ENCODE results near the gene ACAT1.

Gene ACAT1

DNA sequence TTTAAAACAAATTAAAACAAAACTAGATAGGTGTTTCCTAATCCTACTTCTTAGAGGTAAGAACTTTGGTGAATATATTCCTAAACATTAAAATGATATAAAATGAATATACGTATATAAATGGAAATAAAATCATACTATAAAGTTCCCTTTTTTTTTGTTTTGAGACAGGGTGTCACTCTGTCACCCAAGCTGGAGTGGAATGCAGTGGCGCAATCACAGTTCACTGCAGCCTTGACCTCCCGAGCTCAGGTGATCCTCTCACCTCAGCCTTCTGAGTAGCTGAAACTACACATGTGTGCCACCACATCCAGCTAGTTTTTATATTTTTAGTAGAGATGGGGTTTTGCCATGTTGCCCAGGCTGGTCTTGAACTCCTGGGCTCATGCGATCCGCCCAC is 56.2 kb downstream of the ACAT1 start:
- intact Hi-C loops (cut with DNase I; ENCODE audit: low total_unique reads), result no loop called here
- H3K4me3 ChIP-seq, result no peak overlapping the region
- DNase-seq, result no peak
- no peaks in the 10 kb centered on the region for H3K4me1 ChIP-seq
- no peak overlapping the region for H3K27ac ChIP-seq
- no peaks in the 10 kb centered on the region for H3K9me3 ChIP-seq
- TF ChIP-seq, protein P1, sequence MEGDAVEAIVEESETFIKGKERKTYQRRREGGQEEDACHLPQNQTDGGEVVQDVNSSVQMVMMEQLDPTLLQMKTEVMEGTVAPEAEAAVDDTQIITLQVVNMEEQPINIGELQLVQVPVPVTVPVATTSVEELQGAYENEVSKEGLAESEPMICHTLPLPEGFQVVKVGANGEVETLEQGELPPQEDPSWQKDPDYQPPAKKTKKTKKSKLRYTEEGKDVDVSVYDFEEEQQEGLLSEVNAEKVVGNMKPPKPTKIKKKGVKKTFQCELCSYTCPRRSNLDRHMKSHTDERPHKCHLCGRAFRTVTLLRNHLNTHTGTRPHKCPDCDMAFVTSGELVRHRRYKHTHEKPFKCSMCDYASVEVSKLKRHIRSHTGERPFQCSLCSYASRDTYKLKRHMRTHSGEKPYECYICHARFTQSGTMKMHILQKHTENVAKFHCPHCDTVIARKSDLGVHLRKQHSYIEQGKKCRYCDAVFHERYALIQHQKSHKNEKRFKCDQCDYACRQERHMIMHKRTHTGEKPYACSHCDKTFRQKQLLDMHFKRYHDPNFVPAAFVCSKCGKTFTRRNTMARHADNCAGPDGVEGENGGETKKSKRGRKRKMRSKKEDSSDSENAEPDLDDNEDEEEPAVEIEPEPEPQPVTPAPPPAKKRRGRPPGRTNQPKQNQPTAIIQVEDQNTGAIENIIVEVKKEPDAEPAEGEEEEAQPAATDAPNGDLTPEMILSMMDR (IDR thresholded peaks at IDR 0.05), result no peak
- H3K27me3 ChIP-seq, result no peaks in the 10 kb centered on the region
- peaks cover 28 to 88% (median 60%) of the 10 kb centered on the region in 3 donors for H3K36me3 ChIP-seq

DNA sequence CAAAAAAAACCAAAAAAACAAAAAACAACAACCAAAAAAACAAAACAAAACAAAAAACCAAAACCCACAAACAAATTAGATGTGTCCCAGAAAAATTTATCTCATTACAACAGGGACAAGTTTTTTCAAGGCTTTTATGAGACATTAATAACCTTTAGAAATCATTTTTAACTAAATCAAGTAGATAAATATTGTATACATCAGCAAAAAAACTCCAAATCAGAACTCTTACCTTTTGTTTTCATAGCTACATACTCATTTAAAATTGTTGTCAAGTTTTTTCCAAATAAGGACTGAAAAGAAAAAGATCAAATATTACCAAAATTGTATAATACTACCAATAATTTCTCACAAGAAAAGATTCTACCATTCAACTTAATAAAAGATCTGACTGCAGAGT is 72.4 kb downstream of the ACAT1 start:
- no peak overlapping the region for H3K27ac ChIP-seq
- no peak for DNase-seq
- TF ChIP-seq, protein P1 (IDR thresholded peaks at IDR 0.05), result no peak
- H3K4me3 ChIP-seq, result no peak overlapping the region
- intact Hi-C loops (cut with DNase I; ENCODE audit: low total_unique reads), result no loop called here
- peaks cover 20 to 66% (median 64%) of the 10 kb centered on the region in 3 donors for H3K36me3 ChIP-seq
- no peaks in the 10 kb centered on the region for H3K9me3 ChIP-seq
- H3K4me1 ChIP-seq, result no peaks in the 10 kb centered on the region
- H3K27me3 ChIP-seq, result no peaks in the 10 kb centered on the region

DNA sequence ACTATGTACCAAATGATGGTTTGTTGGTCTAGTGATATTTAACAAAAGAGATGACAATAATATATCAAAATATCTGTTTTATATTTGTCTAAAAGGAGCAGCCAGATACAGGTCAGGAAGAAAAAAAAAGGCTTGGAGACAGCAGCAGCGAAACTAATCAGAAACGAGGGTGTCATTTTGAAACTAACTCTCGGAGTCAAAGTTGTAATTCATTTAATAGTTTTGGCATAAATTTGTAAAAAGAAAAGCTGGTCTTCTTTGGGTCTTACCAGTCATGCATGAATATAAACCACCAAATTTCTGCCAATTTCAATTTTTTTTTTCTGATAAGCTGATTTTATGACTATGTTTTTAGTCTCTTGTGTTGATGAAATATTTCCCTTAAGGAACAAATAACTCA is 75.5 kb downstream of the ACAT1 start:
- DNase-seq, result no peak
- peaks cover 0 to 12% (median 0%) of the 10 kb centered on the region in 4 donors for H3K4me1 ChIP-seq
- intact Hi-C loops (cut with DNase I; ENCODE audit: low total_unique reads), result no loop called here
- TF ChIP-seq, protein P1 (IDR thresholded peaks at IDR 0.05), result no peak
- H3K9me3 ChIP-seq, result no peaks in the 10 kb centered on the region
- H3K27ac ChIP-seq, result no peak overlapping the region
- no peak overlapping the region for H3K4me3 ChIP-seq
- H3K36me3 ChIP-seq, result peaks cover 18 to 43% (median 37%) of the 10 kb centered on the region in 3 donors
- H3K27me3 ChIP-seq, result no peaks in the 10 kb centered on the region
